Measurements from ENCODE around the gene FBRS.
A peak's percentile ranks its signal among the peaks of the same experiment; 100 is the strongest.
"Not testable (repeated sequence)": the region's sequence is repeated elsewhere in the genome, so short reads cannot be mapped to it uniquely, and the experiment has no call there.

The FBRS gene

GRCh38 chr16:30700491-30700890 is 42.3 kb downstream of the FBRS start:
- peak; percentile 51 for DNase-seq

DNA sequence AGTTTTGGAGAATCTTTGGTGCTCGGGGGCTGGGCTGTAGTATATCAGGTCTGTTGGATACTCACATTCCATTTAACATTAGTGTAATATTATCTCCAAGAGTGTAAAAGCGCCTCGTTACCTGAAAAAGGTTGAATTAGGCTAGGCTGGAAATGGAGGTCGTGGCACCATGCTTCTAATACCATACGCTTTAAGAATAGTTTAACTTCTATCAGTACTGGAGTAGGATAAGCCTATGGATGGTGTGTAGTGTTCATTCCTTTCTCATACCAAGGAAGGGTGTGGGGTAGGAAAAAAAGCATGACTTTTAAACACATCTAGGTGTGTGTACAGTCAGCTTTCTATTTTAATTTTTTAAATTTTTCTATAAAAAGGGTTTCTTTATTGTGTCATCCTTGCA is 42.7 kb downstream of the FBRS start:
- DNase-seq: no peak

- not testable (repeated sequence) for DNase-seq
These were observed 44.8 kb downstream of the FBRS start for GRCh38 chr16:30703071-30703470.

DNA sequence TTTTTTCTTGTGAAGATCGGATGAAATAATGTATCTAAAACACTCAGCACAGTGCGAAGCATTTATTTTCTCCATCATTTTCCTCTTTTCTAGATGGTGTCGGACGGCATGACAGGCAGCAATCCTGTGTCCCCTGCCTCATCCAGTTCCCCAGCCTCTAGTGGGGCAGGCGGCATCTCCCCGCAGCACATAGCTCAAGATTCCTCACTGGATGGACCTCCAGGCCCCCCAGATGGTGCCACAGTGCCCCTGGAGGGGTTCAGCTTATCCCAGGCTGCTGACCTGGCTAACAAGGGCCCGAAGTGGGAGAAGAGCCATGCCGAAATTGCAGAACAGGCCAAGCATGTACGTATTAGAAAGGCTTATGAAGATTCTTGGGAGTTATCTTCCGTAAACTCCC is 45.7 kb downstream of the FBRS start:
- DNase-seq: no peak

DNA sequence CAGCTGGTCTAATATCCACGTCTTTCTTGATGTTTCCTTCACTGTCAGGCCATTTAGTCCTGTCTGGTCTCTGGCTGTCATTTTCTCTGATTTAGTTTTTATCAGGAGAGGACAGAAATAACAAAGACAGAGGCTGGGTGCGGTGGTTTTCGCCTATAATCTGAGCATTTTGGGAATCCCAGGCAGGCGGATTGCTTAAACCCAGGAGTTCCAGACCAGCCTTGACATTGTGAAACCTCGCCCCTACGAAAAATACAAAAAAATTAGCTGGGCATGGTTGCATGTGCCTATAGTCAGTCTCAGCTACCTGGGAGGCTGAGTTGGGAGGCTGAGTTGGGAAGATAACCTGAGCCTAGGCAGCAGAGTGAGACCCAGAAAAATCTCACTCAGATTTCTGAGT is 47.8 kb downstream of the FBRS start:
- no peak for DNase-seq

GRCh38 chr16:30710971-30711370 is 52.7 kb downstream of the FBRS start:
- DNase-seq: no peak

GRCh38 chr16:30711712-30712111 is 53.5 kb downstream of the FBRS start:
- no peak for DNase-seq

DNA sequence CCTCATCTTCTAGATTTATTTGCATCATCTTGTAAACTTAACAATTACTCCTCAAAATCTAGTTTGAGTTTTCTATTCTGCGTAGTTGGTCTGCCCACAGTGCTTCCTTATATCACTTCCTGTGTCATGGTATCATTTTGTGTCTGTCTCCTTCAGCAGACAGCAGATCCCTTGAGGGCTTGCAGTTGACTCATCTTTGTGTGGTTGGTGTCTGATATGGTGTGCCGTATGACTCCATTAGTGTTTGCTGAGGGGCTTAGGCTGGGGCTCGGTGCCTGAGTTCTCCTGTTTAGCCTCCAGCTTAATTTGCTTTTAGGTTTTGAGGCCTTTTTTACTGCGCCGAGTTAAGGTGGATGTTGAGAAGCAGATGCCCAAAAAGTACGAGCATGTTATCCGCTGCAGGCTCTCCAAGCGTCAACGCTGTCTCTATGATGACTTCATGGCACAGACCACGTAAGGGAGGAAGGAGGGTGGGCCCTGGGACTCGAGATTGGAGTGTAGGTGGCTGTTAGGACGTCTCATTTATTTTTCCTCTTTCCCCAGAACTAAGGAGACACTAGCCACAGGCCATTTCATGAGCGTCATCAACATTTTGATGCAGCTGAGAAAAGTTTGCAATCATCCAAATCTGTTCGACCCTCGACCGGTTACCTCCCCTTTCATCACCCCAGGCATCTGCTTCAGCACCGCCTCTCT is 57.7 kb downstream of the FBRS start:
- DNase-seq: no peak

DNA sequence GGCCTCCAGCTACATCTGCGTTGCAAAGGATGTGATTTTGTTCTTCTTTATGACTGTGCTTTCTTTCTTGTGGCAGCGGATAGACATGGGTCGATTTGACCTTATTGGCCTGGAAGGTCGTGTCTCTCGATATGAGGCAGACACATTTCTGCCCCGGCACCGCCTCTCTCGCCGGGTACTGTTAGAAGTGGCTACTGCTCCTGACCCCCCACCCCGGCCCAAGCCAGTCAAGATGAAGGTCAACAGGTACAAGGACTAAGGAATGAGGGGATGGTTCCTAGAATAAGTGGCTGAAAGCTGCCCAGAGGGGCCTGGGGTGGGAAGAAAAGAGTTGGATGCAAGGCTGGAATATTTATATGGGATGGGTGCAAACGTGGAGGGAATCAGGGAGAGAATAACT is 61.9 kb downstream of the FBRS start:
- no peak for DNase-seq
